KOPT-K1 (cell line): ENCODE results near the gene PHF2.

Experiments used
- H3K27ac ChIP-seq: fragments of 200-600 bp; sonication (generic); 2 replicates; pipeline ENCODE4 v1.5.1; 2016; ENCODE audit warnings: antibody characterized with exemption, mild to moderate bottlenecking, low read depth, low read length; ENCODE audit not compliant: poor library complexity, severe bottlenecking
- H3K36me3 ChIP-seq: fragments of 200-600 bp; sonication (generic); 2 replicates; pipeline ENCODE4 v1.5.1; 2017; ENCODE audit warnings: antibody characterized with exemption, mild to moderate bottlenecking, low read length, moderate library complexity; ENCODE audit not compliant: insufficient read depth
- H3K9me3 ChIP-seq: fragments of 200-600 bp; sonication (generic); 2 replicates; pipeline ENCODE4 v1.5.1; 2017; ENCODE audit warnings: antibody characterized with exemption, low read length, mild to moderate bottlenecking; ENCODE audit not compliant: insufficient read depth, poor library complexity, severe bottlenecking

Gene PHF2

DNA sequence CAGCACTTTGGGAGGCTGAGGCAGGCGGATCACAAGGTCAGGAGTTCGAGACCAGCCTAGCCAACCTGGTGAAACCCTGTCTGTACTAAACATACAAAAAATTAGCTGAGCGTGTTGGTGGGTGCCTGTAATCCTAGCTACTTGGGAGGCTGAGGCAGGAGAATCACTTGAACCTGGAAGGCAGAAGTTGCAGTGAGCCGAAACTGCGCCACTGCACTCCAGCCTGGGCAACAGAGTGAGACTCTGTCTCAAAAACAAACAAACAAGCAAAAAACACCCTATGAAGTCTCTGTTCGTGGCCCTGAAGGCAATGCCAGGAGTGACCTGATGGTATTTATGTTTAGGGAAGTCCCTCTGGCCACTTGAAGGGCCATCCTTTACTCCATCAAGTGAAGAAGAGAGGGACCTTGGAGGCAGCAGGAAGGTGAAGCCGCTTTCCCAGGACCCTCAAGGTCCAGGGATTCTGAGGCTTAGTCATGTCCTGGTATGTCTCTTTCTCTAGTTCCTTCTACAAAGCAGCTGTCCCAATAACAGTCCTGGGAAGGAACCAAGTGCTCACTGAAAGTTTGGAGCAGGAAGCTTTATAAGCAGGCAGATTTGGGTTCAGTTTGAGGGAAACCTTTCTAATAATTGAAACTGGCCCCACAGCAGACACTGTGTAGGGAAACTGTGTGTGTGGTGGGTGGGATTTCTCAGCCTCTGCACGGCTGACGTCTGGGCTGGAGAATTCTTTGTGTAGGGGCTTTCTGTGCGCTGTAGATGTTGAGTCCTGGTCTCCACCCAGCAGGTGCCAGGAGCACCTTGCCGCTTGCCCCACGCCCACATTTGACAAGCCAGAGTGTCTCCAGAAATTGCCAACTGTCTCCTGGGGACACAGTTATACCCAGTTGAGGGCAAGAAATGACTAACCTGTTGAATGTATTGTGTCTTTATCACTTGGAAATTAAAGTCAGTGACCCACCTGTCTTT, 12.5 kb downstream of the PHF2 start:
- no peak overlapping the region for H3K27ac ChIP-seq
- H3K9me3 ChIP-seq, result peaks cover 9% of the 10 kb centered on the region
- no peaks in the 10 kb centered on the region for H3K36me3 ChIP-seq

DNA sequence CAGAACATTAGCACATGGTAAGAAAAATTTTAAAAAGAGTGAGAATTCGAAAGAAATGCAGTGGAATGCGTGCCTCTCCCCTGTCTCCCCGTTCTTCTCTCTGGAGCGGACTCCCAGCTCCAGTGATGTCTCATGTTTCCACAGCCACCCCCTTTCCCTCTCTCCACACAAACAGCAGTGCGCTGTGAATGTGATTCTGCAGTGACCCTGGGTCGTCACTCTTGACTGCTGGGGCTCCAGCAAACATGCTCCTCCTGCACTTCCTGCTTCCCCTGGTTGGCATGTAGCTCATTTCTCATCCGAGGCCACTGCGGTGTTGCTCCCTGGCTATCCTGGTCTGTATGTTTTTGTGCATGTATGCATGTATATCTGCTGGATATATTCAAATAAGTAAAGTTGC, 13.3 kb downstream of the PHF2 start:
- Histone ChIP-seq H3K36me3 (no peaks in the 10 kb centered on the region), H3K9me3 (peaks cover 7% of the 10 kb centered on the region), H3K27ac (no peak overlapping the region)

DNA sequence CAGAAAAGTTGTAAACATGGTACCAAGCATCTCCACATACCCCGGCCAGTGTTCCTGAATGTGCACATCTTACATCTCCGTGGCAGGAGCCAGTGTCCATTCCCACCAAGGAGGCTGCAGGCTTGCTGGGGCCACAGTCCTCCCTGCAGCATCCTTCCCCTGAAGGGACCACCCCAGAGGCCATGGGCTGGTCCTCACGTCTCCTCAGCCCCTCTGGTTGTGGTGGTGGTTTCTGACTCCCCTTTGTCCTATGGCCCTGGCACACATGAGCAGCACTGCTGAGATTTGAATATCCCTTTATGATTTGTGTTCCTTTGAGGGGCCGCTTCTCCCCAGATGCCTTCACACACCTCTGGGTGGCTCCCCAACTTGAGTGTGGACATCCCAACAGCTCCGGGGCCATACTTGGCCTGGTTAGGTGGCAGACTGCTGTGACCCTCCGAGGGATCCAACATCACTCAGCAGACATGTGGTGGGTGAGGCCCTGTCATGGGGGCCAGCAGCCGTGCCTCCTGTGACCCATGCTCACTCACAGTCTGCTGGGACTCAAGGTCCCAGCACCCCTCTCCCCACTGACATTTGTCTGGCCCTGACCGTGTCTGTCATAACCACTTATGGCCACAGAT, 14.3 kb downstream of the PHF2 start:
- Histone ChIP-seq H3K9me3 (no peaks in the 10 kb centered on the region), H3K36me3 (no peaks in the 10 kb centered on the region), H3K27ac (no peak overlapping the region)

DNA sequence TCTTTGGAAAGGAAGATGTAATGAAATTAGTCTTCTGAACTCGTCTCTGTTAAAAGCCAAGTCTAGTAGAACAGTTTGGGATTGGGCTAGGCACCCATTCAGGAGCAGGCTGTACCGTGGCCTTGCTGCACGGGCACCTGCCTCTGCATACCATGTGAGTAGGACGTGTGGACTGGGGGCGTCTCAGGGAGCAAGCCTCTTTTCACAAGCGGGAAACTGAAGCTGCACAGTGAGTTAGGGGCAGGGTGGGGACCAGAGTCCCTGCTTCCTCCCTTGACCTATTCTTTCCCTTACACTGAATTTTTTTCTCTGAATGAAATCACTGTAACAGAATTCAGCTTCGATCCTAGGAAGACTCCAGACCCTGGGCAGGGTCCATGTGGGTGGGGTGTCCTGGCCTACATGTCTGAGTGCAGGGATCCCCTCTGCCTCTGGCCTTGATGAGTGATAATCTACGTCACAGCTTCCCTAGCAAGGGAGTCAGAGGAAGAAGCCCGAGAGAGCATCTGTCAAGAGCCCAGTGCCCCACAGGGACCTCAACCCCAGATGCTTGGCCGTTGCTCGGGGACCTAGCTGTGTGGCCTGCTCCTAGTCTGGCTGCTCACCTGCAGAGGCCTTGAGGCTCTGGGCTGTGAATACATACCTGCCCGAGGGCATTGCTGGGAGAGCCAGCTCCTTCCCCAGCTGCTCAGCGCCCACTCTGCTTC, 15.1 kb downstream of the PHF2 start:
- H3K27ac ChIP-seq, result no peak overlapping the region
- H3K36me3 ChIP-seq, result no peaks in the 10 kb centered on the region
- no peaks in the 10 kb centered on the region for H3K9me3 ChIP-seq

DNA sequence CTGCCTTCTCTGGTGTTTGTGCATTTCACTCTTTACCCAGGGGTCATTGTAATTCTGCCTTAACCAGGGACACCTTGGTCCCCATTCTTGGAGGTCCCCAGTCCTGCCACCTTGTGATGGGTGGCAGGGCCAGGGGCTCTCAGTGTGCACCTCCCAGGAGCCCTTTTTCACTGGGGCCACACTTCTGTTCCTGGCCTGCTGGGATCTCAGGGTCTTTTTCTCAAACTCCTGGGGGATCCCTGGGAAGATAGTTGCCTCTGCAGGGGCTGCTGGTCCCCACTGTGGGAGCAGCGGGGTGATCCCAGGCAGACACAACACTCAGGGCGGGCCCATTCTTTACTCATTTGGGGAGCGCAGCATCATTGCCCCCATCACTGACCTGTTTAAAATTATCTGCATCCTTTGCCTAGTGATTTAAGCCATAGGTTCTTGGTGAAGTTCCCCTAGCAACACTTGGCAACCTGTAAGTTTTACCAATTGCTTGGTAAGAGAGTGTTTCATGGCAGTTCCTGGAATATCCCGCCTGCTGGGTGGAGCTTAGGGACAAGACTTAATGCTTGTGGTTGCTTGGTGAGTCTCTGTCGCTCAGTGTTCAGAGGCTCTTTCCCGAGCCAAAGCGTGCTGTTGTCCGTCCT, 15.7 kb downstream of the PHF2 start:
- Histone ChIP-seq H3K27ac (no peak overlapping the region), H3K9me3 (no peaks in the 10 kb centered on the region), H3K36me3 (no peaks in the 10 kb centered on the region)

DNA sequence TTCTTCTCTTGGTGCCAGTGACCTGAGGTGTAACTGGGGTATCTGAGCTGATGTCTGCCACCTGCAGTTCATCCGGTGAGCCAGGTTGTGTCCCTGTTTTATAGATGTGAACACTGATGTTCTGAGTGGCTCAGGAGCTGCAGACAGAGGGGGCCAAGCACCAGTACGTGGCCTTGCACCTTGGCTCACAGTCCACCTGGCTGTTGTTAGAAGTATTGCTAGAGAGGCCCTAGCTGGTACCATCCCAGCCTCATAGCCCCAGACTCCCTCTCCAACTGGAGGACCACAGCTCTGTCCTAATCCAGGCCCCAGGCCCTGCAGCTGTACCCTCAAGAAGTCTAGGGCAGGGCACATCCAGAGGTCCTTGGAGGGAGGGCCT, 16.2 kb downstream of the PHF2 start:
- no peak overlapping the region for H3K27ac ChIP-seq
- no peaks in the 10 kb centered on the region for H3K9me3 ChIP-seq
- no peaks in the 10 kb centered on the region for H3K36me3 ChIP-seq

DNA sequence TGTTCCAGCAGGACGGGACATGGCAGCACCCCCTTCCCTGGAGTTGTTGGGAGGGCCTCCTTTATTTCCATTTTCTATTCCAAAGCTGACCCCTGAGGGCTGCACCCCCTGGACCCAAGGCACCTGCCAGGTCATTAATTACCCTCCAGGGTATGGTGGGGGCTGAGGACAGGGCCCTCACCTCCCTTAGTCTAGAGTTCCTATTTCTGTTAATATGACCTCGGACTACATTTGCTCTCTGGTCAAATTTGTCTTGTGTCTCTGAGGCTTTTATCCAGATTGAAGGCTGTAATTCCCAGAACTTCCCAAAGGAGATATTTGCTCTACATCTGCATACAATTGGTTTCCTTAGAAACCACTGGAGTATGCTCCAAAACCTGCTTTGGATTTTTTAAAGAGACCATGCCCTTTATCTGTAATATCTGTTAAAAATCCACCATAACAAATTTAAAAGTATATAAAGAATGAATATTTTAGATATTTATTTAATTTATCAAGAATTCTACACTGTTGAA, 16.8 kb downstream of the PHF2 start:
- no peak overlapping the region for H3K27ac ChIP-seq
- no peaks in the 10 kb centered on the region for H3K9me3 ChIP-seq
- no peaks in the 10 kb centered on the region for H3K36me3 ChIP-seq

DNA sequence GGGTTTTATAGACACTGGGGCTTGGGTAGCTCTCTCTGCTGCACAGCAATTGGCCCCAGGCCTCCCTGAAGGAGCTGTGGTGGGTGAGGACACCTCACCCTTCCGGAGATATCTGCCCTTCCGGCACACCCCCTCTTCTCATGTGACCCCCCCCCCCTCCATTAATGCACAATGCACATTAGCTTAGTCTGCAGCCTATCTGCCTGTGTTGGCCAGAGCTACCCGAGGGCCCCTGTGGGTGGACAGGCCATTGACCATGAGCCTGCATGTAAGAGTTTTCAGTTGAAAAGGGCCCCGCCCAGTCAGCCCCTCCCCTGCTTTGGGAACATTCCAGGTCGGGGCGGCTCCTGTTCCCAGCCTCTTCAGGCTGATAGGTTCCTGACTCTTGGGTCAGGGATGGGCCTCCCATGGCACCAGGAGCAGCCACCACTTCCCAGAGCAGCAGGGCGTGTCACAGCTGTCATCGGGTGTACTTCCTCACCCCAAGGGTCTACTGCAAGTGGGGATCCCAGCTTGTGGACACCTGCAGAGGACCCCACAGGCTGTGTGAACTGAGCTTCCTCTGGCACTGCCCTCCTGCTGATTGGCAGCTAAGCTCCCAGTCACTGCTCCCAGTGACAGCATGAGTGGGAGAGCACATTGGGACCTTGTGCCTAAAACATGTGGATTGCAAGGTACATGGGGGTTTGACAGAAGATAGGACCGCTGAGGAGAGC, 17.8 kb downstream of the PHF2 start:
- H3K9me3 ChIP-seq, result no peaks in the 10 kb centered on the region
- H3K36me3 ChIP-seq, result no peaks in the 10 kb centered on the region
- no peak overlapping the region for H3K27ac ChIP-seq

DNA sequence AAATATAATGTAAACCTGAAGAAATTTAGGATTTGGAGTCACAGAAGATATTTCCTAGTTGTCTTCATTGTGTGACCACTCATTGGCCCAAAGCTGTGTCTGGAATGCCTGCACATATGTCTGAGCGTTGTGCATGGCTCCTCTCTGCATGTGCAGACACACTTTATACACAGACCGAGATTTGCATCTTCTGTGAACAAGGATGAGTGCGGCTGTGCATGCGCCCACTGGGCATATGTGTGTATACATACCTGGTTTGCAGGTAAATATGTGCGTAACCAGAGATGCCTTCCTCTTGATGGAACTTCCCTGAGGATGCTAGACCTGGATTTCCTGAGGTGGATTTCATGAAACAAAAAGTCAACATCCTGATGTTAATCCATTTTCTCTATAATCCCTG, 19.1 kb downstream of the PHF2 start:
- no peaks in the 10 kb centered on the region for H3K9me3 ChIP-seq
- no peaks in the 10 kb centered on the region for H3K36me3 ChIP-seq
- H3K27ac ChIP-seq, result no peak overlapping the region

DNA sequence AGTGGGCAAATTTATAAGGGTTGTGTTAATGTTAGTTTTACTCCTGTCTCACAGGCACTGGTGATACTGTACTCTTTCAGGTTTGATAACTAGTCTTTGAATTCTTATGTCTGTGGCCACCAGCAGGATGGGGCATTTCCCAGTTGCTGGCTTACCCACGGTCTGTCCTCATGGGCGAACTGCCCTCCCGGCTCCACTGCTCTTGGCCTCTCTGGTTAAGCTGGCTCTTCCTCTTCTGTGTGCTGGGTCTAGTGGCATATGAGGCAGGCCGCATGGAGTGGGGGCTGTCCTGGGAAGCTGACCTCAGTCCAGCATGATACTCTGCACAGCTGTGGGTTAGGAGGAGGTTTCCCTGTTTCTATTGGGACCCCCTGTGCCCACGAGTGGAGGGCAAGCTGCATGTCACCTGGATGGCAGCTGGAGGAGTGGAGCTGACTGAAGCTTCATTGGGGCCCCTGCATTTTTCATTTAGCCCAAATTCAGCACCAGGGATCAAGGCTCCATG, 19.5 kb downstream of the PHF2 start:
- H3K36me3 ChIP-seq, result no peaks in the 10 kb centered on the region
- H3K9me3 ChIP-seq, result no peaks in the 10 kb centered on the region
- no peak overlapping the region for H3K27ac ChIP-seq

DNA sequence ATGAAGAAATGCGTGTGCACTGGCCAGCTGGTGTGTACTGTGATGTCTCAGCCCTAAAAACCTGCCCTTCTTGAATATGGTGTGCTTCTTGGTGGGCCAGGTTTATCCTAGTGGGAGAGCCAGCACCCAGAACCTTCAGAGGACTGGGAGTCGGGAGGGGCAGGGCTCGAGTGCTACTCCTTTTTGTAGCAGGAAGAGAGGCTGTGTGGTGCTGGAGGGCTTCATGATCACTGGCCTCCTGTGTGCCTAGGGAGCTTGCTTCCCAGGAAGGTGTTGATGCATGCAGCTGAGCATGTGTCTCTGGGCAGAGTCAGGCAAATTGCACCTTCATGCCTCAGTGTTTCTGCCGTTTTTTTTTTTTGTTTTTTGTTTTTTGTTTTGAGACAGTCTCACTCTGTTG, 20.0 kb downstream of the PHF2 start:
- H3K27ac ChIP-seq, result no peak overlapping the region
- H3K9me3 ChIP-seq, result no peaks in the 10 kb centered on the region
- no peaks in the 10 kb centered on the region for H3K36me3 ChIP-seq

DNA sequence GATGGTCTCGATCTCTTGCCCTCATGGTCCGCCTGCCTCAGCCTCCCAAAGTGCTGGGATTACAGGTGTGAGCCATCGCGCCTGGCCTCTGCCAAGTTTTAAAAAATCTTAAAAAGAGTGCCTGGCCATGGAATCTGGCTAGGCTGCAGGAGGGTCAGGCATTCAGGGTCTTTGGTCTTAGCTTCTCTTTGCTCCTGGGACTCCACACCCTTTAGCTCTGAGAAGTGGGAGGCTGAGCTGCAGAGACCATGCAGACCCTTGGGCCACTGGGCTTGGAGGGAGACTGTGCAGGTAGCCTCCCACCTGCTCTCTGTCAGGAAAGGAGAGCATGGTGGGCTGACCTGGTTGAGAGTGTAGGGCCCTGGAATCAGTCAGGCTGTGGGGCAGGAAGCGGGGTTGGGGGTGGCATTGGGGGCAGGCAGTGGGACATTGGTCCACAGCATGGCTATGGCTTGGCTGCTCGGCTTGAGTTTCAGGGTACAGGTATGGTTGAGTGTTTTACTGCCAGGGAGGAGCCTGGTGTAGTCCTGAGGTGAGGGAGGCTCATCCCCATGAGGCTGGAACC, 20.8 kb downstream of the PHF2 start:
- Histone ChIP-seq H3K36me3 (no peaks in the 10 kb centered on the region), H3K9me3 (no peaks in the 10 kb centered on the region), H3K27ac (no peak overlapping the region)

DNA sequence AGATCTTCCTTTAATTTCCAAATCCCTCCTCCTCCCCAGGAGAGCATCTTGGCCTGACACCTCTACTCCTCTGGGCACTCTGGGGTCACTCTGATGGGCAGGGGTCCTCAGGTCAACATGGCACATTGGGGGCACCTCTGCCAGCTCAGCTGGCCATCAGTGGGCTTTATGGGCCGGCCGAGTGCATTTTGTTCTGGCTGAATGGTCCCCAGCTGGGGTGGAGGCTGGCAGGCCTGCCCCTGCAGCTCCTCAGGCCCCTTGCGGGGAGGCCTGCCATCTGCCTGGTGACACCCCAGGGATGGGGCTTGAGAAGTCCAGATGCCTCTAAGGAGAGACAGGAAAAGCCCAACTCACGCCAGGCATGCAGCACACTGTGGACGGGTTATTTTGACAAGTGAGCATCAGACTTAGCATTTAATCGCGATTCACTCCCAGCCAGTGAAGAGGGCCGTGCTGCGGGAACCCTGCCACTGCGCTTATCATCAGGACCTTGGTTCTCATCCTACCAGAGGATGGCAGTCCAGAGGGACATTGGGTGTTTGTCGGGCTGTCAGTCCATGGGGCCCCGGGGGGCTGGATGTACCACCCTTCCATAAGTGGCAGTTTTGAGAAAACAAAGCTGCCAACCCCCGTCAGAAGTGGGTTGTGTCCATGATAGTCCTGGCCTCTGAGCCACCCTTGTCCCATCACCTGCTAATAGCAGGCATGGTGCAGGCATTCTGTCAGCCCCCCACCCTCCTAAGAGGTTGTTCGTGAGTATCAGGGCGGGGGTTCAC, 21.7 kb downstream of the PHF2 start:
- H3K27ac ChIP-seq, result peak overlapping the region; percentile 14
- H3K9me3 ChIP-seq, result no peaks in the 10 kb centered on the region

More for the DNA sequence above, 21.7 kb downstream of the PHF2 start:
- no peaks in the 10 kb centered on the region for H3K36me3 ChIP-seq
